Heart right ventricle (tissue), 16 donors: ENCODE measurements around the gene RC3H1. TPM values are rescaled to one million over a fixed set of nuclear protein-coding genes. Genes with fewer than 3 reads are reported as not detected.
A peak's percentile ranks its signal among the peaks of the same experiment; 100 is the strongest.

Source experiments
- ATAC-seq, 8 donors: fragments of 200-7000 bp; cut with Tn5 transposase; one replicate each; pipeline ENCODE4 v1.9.1; 2020; ENCODE audit warnings: mild to moderate bottlenecking in 8 of 8, moderate library complexity in 8 of 8, moderate number of reproducible peaks in 1 of 8
- DNase-seq, 2 donors: peaks; one replicate each; pipeline ENCODE4 v3.0.0-alpha.2; 2020
- H3K27ac ChIP-seq, 10 donors: fragments of 200-600 bp; sonication (generic) in 2 of 10; one replicate each; pipeline versions ENCODE4 v1.5.0 to v1.8.0; 2020 to 2022; ENCODE audit warnings: mild to moderate bottlenecking in 3 of 10
- H3K27me3 ChIP-seq, 7 donors: fragments of 200-600 bp; one replicate each; pipeline ENCODE4 v1.8.0; 2021 to 2022; ENCODE audit warnings: mild to moderate bottlenecking in 2 of 7
- H3K36me3 ChIP-seq, 9 donors: fragments of 200-600 bp; sonication (generic) in 1 of 9; one replicate each; pipeline versions ENCODE4 v1.5.0 to v1.8.0; 2020 to 2022; ENCODE audit warnings: mild to moderate bottlenecking in 2 of 9
- H3K4me1 ChIP-seq, 9 donors: fragments of 200-600 bp; sonication (generic) in 1 of 9; one replicate each; pipeline versions ENCODE4 v1.5.0 to v1.8.0; 2020 to 2022; ENCODE audit warnings: mild to moderate bottlenecking in 4 of 9
- H3K4me3 ChIP-seq, 10 donors: fragments of 200-600 bp; sonication (generic) in 2 of 10; one replicate each; pipeline versions ENCODE4 v1.5.0 to v1.8.0; 2020 to 2022; ENCODE audit warnings: mild to moderate bottlenecking in 7 of 10, moderate library complexity in 2 of 10
- H3K9me3 ChIP-seq, 11 donors: fragments of 200-600 bp in 10 of 11; sonication (generic) in 2 of 11; one replicate each; pipeline versions ENCODE4 v1.5.0 to v1.8.0; 2013 to 2022; ENCODE audit warnings: mild to moderate bottlenecking in 2 of 11, control low read depth in 1 of 11, moderate library complexity in 1 of 11
- WGBS, 2 donors: extraction: QIAGEN DNeasy Blood & Tissue Kit; methylation state at CpG; one replicate each; pipeline ENCODE4 v1.1.7; 2013; ENCODE audit warnings: inconsistent platforms in 1 of 2; 5-methylcytosine and 5-hydroxymethylcytosine counted together
- intact Hi-C, 10 donors: fragments of 100-400 bp; cut with DNase I; formaldehyde crosslinking; loops; one replicate each; pipeline versions ENCODE4 v1.11.1 to v1.14.2; 2022
- polyA plus RNA-seq, 2 donors: library from polyadenylated mRNA; stranded (reverse); fragments of 200-250 nt; gene quantifications; one replicate each; pipeline ENCODE4 v1.2.3, GENCODE V29; 2013
- total RNA-seq, 10 donors: library from RNA; stranded (reverse); fragmentation: NEBNext Ultra II Directional in 3 of 10; extraction: Animal tissue kit (Norgen Biotek cat#: 25700) in 3 of 10; gene quantifications; one replicate each; pipeline versions ENCODE4 v1.2.1 to v1.2.4, GENCODE V29; 2021 to 2023
- TF ChIP-seq, protein P1 (sequence below), 9 donors: fragments of 200-600 bp; sonication (generic) in 2 of 9; IDR thresholded peaks; one replicate each; pipeline versions ENCODE4 v1.5.0 to v1.8.0; 2021 to 2022; ENCODE audit warnings: antibody characterized with exemption in 9 of 9, mild to moderate bottlenecking in 5 of 9, moderate library complexity in 1 of 9
- donor health status: Arrhythmogenic right ventricular cardiomyopathy.
- donor health status: ischemic (EF 13 %, LVEDD 7.1; RV severe dilation, severe dysfunction).
- donor health status: healthy with polysubstance abuse.
- donor health status: DM: no; HTN: yes; CAD: no.
- donor health status: DM: no; HTN: no; CAD: no.
- donor health status: ischemic (EF 25% LVEDD 6.9; RV normal size, moderate dysfunction).
- donor health status: ischemic (EF 25% LVEDD 5.7; RV mildly dilated, moderate dysfunction).
- donor health status: healthy.
- donor health status: DM: yes; HTN: yes; CAD: no.
- donor health status: Ischemic cardiomyopathy.
- donor health status: ischemic (EF 35%, LVEDD 5.7; RV mildly dilated, moderate dysfunction).
- donor health status: nonischemic (EF 11% LVEDD 7.7; RV severe dilation, severe dysfunction).
- donor health status: DM: yes; HTN: yes; CAD: no.
- donor health status: PGD.
- donor health status: ischemic (EF 29% LVEDD 5.4; RV normal size, mild dysfunction).
- donor health status: nonischemic (EF 23%, LVEDD 6.1; RV moderate dilation, normal function).

Gene RC3H1
- total and polyA plus RNA-seq, 12 donors = 1.7 to 26.5 (median 23.4) TPM

- no peak for ATAC-seq
- H3K4me3 ChIP-seq = no peak overlapping the region
- peaks cover 5 to 76% (median 55%) of the 10 kb centered on the region in 9 donors for H3K4me1 ChIP-seq
- H3K27ac ChIP-seq = no peak overlapping the region
- H3K9me3 ChIP-seq = no peaks in the 10 kb centered on the region
- no peaks in the 10 kb centered on the region for H3K36me3 ChIP-seq
- 78 to 84% methylated on average over 3 of the region's 3 CpGs for WGBS, 2 donors
- H3K27me3 ChIP-seq = no peaks in the 10 kb centered on the region
- TF ChIP-seq, protein P1, sequence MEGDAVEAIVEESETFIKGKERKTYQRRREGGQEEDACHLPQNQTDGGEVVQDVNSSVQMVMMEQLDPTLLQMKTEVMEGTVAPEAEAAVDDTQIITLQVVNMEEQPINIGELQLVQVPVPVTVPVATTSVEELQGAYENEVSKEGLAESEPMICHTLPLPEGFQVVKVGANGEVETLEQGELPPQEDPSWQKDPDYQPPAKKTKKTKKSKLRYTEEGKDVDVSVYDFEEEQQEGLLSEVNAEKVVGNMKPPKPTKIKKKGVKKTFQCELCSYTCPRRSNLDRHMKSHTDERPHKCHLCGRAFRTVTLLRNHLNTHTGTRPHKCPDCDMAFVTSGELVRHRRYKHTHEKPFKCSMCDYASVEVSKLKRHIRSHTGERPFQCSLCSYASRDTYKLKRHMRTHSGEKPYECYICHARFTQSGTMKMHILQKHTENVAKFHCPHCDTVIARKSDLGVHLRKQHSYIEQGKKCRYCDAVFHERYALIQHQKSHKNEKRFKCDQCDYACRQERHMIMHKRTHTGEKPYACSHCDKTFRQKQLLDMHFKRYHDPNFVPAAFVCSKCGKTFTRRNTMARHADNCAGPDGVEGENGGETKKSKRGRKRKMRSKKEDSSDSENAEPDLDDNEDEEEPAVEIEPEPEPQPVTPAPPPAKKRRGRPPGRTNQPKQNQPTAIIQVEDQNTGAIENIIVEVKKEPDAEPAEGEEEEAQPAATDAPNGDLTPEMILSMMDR (IDR thresholded peaks at IDR 0.05) = no peak
- no peak for DNase-seq
- intact Hi-C loops = no loop called here
These were observed 8.2 kb downstream of the RC3H1 start for GRCh38 chr1:174013864-174014418.

DNA sequence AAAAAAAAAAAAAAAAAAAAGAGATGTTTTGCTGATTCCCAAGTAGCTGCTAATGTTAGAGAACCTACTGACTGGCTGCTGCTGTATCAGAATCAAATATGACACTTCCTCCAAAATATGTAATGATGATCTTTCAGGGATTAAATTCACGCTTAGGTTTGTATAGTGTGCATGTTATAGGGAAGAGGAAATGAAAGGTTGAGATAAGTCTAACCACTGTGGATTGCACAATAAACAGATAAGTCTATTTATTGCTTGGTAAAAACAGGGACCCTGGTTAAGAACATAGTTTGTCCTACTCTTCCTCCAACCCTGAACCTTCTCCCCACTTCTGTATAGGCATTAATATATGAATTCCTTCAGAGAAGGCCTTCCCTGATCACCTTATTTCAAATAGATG is 13.2 kb downstream of the RC3H1 start:
- Histone ChIP-seq H3K9me3 (no peaks in the 10 kb centered on the region), H3K36me3 (peaks cover 0 to 8% (median 0%) of the 10 kb centered on the region in 9 donors), H3K4me3 (no peak overlapping the region), H3K27ac (peak overlapping the region in 1 of 10 donors; percentile 33), H3K4me1 (peaks cover 0 to 71% (median 53%) of the 10 kb centered on the region in 9 donors), H3K27me3 (no peaks in the 10 kb centered on the region)
- 88 to 90% methylated on average over 1 of the region's 1 CpG for WGBS, 2 donors
- intact Hi-C loops = no loop called here
- TF ChIP-seq, protein P1 (IDR thresholded peaks at IDR 0.05) = no peak
- DNase-seq = no peak
- no peak for ATAC-seq

DNA sequence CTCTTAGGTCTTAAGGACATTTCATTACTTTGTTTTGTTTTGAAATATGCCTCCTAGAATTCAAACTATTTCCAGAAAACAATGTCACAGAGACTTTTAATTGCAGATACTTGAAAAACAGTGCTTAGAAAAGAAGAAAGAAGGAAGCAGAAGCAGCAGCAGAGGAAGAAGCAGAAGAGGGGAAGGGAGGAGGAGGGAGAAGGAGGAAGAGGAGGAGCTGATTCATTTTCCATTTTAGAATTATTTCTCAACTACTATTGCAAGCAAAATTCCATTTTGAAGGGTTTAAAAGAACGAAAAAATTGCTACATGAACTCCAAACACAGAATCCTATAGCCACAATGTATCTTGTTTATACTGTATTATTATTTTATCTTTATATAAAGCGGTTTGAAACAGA is 13.9 kb downstream of the RC3H1 start:
- H3K9me3 ChIP-seq = no peaks in the 10 kb centered on the region
- 93 to 95% methylated on average over 2 of the region's 2 CpGs for WGBS, 2 donors
- DNase-seq = no peak
- no peak overlapping the region for H3K4me3 ChIP-seq
- H3K4me1 ChIP-seq = peaks cover 0 to 69% (median 50%) of the 10 kb centered on the region in 9 donors
- no peak for ATAC-seq
- peaks cover 0 to 8% (median 0%) of the 10 kb centered on the region in 9 donors for H3K36me3 ChIP-seq
- TF ChIP-seq, protein P1 (IDR thresholded peaks at IDR 0.05) = no peak
- no peaks in the 10 kb centered on the region for H3K27me3 ChIP-seq
- intact Hi-C loops = no loop called here
- H3K27ac ChIP-seq = peak overlapping the region in 1 of 10 donors; percentile 33

- H3K4me1 ChIP-seq = peaks cover 0 to 66% (median 50%) of the 10 kb centered on the region in 9 donors
- DNase-seq = no peak
- no peaks in the 10 kb centered on the region for H3K27me3 ChIP-seq
- H3K9me3 ChIP-seq = no peaks in the 10 kb centered on the region
- TF ChIP-seq, protein P1 (IDR thresholded peaks at IDR 0.05) = no peak
- H3K4me3 ChIP-seq = no peak overlapping the region
- intact Hi-C loops = no loop called here
- peaks cover 0 to 8% (median 0%) of the 10 kb centered on the region in 9 donors for H3K36me3 ChIP-seq
- no peak for ATAC-seq
- peak overlapping the region in 1 of 10 donors; percentile 33 for H3K27ac ChIP-seq
These were observed 14.3 kb downstream of the RC3H1 start for GRCh38 chr1:174007851-174008250.
